Lung (tissue), 12 donors: ENCODE measurements around the gene ZSWIM4. TPM values are rescaled to one million over a fixed set of nuclear protein-coding genes. Genes with fewer than 3 reads are reported as not detected.

Source experiments
- ATAC-seq: fragments of 200-7000 bp; cut with Tn5 transposase; one replicate; pipeline ENCODE4 v1.9.1; 2020; ENCODE audit warnings: moderate number of reproducible peaks; ENCODE audit not compliant: insufficient read depth, low FRiP score
- DNase-seq, 3 donors: peaks; one replicate each; pipeline ENCODE4 v3.0.0-alpha.2; 2013 to 2017
- H3K27ac ChIP-seq, 2 donors: one replicate each; pipeline ENCODE4 v1.5.1; 2013; ENCODE audit warnings: mild to moderate bottlenecking in 2 of 2, moderate library complexity in 2 of 2, control low read depth in 1 of 2, inconsistent platforms in 1 of 2, low read depth in 1 of 2, low read length in 1 of 2
- H3K27me3 ChIP-seq, 3 donors: one replicate each; pipeline ENCODE4 v1.5.1; 2013; ENCODE audit warnings: low read length in 2 of 3; ENCODE audit not compliant: control insufficient read depth in 3 of 3, insufficient read depth in 3 of 3
- H3K36me3 ChIP-seq, 4 donors: one replicate each; pipeline ENCODE4 v1.5.1; 2013; ENCODE audit warnings: low read length in 4 of 4, mild to moderate bottlenecking in 1 of 4, moderate library complexity in 1 of 4; ENCODE audit not compliant: control insufficient read depth in 4 of 4, insufficient read depth in 4 of 4
- H3K4me1 ChIP-seq, 5 donors: one replicate each; pipeline ENCODE4 v1.5.1; 2013; ENCODE audit warnings: low read length in 5 of 5, mild to moderate bottlenecking in 2 of 5, moderate library complexity in 1 of 5; ENCODE audit not compliant: control insufficient read depth in 5 of 5, insufficient read depth in 5 of 5
- H3K4me3 ChIP-seq: one replicate; pipeline ENCODE4 v1.5.1; 2013; ENCODE audit warnings: mild to moderate bottlenecking, control low read depth, moderate library complexity
- H3K9ac ChIP-seq, 2 donors: one replicate each; pipeline ENCODE4 v1.5.1; 2013; ENCODE audit warnings: low read length in 2 of 2, control low read depth in 1 of 2; ENCODE audit not compliant: insufficient read depth in 1 of 2
- H3K9me3 ChIP-seq, 4 donors: one replicate each; pipeline ENCODE4 v1.5.1; 2013; ENCODE audit warnings: low read length in 3 of 4, mild to moderate bottlenecking in 1 of 4, moderate library complexity in 1 of 4; ENCODE audit not compliant: control insufficient read depth in 4 of 4, insufficient read depth in 3 of 4
- CTCF ChIP-seq: IDR thresholded peaks from 2 replicates; pipeline ENCODE4 v1.5.1; 2012; ENCODE audit warnings: mild to moderate bottlenecking; ENCODE audit errors: control extremely low read depth, extremely low read depth
- WGBS, 2 donors: extraction: QIAGEN DNeasy Blood & Tissue Kit; methylation state at CpG; one replicate each; pipeline ENCODE4 v1.1.7; 2013; 5-methylcytosine and 5-hydroxymethylcytosine counted together
- polyA plus RNA-seq, 2 donors: library from polyadenylated mRNA; stranded (reverse); fragments of 200-250 nt; gene quantifications; one replicate each; pipeline ENCODE4 v1.2.1, GENCODE V29; 2013
- total RNA-seq, 2 donors: library from RNA; depleted of rRNA in 1 of 2; stranded (reverse); fragments of >200 nt in 1 of 2; gene quantifications; one replicate each; pipeline ENCODE4 v1.2.1, GENCODE V29; 2014 to 2021
- donor health status: control.
- donor health status: control.
- donor health status: Bipolar disorder and iron deficiency.
- donor health status: healthy.
- donor health status: DM: yes; HTN: yes; CAD: no.

The ZSWIM4 gene
- total and polyA plus RNA-seq, 4 donors = 3.7 to 10.5 (median 8.8) TPM

DNA sequence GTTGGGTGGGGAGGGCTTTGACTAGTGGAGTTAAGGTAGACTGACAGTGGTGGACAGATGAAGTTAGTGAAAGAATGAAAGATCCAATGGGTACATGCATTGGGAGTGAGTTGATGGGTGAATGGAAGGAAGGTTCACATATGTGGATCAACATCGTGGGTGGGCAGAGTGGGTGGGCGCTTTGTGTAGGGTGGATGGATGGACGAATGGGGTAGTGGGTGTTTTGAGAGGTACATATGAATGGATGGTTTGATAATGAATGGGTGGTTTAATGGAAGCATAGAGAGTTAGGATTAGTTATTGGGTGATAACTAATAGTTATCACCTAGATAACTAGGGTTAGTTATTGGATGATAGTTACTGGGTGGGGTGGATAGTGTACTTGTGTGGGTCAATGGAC is 11.5 kb downstream of the ZSWIM4 start:
- no peak for TF ChIP-seq CTCF
- no peak overlapping the region for H3K9ac ChIP-seq
- DNase-seq = no peak
- peaks cover 0 to 6% (median 0%) of the 10 kb centered on the region in 5 donors for H3K4me1 ChIP-seq
- no peak for ATAC-seq
- no peak overlapping the region for H3K4me3 ChIP-seq
- H3K9me3 ChIP-seq = no peaks in the 10 kb centered on the region
- no peak overlapping the region for H3K27ac ChIP-seq
- peaks cover 6 to 23% (median 12%) of the 10 kb centered on the region in 4 donors for H3K36me3 ChIP-seq
- WGBS, 2 donors = 97 to 99% methylated on average over 3 of the region's 3 CpGs
- no peaks in the 10 kb centered on the region for H3K27me3 ChIP-seq

GRCh38 chr19:13807421-13808021 is 12.3 kb downstream of the ZSWIM4 start:
- Histone ChIP-seq H3K4me1 (peaks cover 0 to 6% (median 0%) of the 10 kb centered on the region in 5 donors), H3K27me3 (no peaks in the 10 kb centered on the region), H3K9me3 (no peaks in the 10 kb centered on the region), H3K36me3 (peaks cover 6 to 23% (median 12%) of the 10 kb centered on the region in 4 donors), H3K27ac (no peak overlapping the region), H3K4me3 (no peak overlapping the region), H3K9ac (no peak overlapping the region)
- DNase-seq = no peak
- no peak for ATAC-seq
- 98% methylated on average over 3 of the region's 3 CpGs for WGBS, 2 donors
- TF ChIP-seq CTCF = no peak

DNA sequence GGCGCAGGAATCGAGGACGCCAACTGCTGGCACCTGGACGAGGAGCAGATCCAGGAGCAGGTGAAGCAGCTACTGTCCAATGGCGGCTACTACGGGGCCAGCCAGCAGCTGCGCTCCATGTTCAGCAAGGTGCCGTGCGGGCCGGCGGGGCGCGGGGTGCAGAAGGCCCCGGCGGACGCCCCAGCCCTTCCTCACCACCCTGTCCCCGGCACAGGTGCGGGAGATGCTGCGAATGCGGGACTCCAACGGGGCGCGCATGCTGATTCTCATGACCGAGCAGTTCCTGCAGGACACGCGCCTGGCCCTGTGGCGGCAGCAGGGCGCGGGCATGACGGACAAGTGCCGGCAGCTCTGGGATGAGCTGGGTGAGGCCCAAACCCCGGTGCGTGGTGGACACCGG is 13.6 kb downstream of the ZSWIM4 start:
- Histone ChIP-seq H3K36me3 (peaks cover 6 to 28% (median 18%) of the 10 kb centered on the region in 4 donors), H3K9me3 (peaks cover 0 to 3% (median 0%) of the 10 kb centered on the region in 4 donors), H3K9ac (no peak overlapping the region), H3K27ac (no peak overlapping the region), H3K4me3 (no peak overlapping the region), H3K4me1 (peaks cover 0 to 6% (median 0%) of the 10 kb centered on the region in 5 donors), H3K27me3 (no peaks in the 10 kb centered on the region)
- no peak for DNase-seq
- 97% methylated on average over 34 of the region's 34 CpGs for WGBS, 2 donors
- ATAC-seq = no peak
- no peak for TF ChIP-seq CTCF

GRCh38 chr19:13812544-13812943 is 17.3 kb downstream of the ZSWIM4 start:
- no peak overlapping the region for H3K9ac ChIP-seq
- H3K4me1 ChIP-seq = peaks cover 0 to 3% (median 0%) of the 10 kb centered on the region in 5 donors
- H3K9me3 ChIP-seq = peaks cover 0 to 3% (median 0%) of the 10 kb centered on the region in 4 donors
- no peak for DNase-seq
- H3K4me3 ChIP-seq = no peak overlapping the region
- WGBS, 2 donors = 97 to 98% methylated on average over 11 of the region's 11 CpGs
- no peak overlapping the region for H3K27ac ChIP-seq
- H3K27me3 ChIP-seq = no peaks in the 10 kb centered on the region
- ATAC-seq = no peak
- no peak for TF ChIP-seq CTCF
- H3K36me3 ChIP-seq = peaks cover 6 to 26% (median 14%) of the 10 kb centered on the region in 4 donors
